ENCODE data around the gene SFT2D1. TPM values are rescaled to one million over a fixed set of nuclear protein-coding genes. Genes with fewer than 3 reads are reported as not detected.

SFT2D1 gene
- total and polyA plus RNA-seq, 9 of the 15 experiments (the other 6 are each of a cell fraction or from before 2014, with no cell fraction given), result 54.4 to 140 (median 74.6) TPM

DNA sequence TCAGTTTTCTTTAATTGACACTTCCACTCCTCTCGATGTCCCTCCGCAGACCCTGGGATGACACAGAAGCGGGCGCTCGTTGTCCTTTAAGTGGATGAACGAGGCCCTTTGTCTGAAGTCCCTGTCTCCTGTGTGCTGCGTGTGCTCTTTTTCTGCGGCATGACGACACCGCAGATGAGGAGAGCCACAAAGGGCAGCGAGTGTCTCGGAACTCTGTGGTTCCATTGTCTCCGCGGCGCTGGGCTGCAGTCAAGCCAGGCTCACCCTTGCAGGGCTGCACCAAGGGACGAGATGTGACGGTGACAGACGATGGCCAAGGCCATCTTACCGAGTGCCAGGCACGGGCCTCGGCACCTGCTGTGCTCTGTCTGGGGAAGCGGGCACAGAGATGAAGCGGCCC lies 44.7 kb downstream of the SFT2D1 start:
- H3K4me1 ChIP-seq (replicated peaks in 1 of 2; ENCODE audit: control insufficient read depth in 2 of 2, insufficient read depth in 2 of 2, low read length in 2 of 2), result 0 out of 5 replicates have a peak, but pooled peaks cover 0 to under 1% of the 10 kb centered on the region in 2 experiments
- no peak for FAIRE-seq
- no peak overlapping the region for H3K4me2 ChIP-seq (ENCODE audit: insufficient read depth, low read length)
- no peaks in the 10 kb centered on the region for H3K79me2 ChIP-seq (ENCODE audit: control insufficient read depth, insufficient read depth, low read length)
- H2AFZ ChIP-seq (ENCODE audit: low read depth, low read length), result no peak overlapping the region
- no peak overlapping the region for H3K9ac ChIP-seq (ENCODE audit: insufficient read depth in 1 of 2, low read depth in 2 of 2, low read length in 2 of 2)
- POLR2A ChIA-PET, result interaction anchor here (0.7 kb wide), 2 partner anchors 11 to 364 kb away, joined by 3 read pairs; no protein-coding TSS in a partner anchor
- CTCF ChIA-PET (ENCODE audit: low intra/inter-chr PET ratio), result no interaction called here
- H3K27me3 ChIP-seq (ENCODE audit: control insufficient read depth in 2 of 2, insufficient read depth in 2 of 2, low read length in 2 of 2), result peaks cover 42 to 65% of the 10 kb centered on the region in 2 experiments
- no peaks in the 10 kb centered on the region for H3K36me3 ChIP-seq (ENCODE audit: control insufficient read depth, insufficient read depth, low read length)
- no TSS peak for BruUV-seq (replicated peaks)
- no peak overlapping the region for H3K27ac ChIP-seq (ENCODE audit: extremely low read depth, low read depth, low read length)
- in situ Hi-C loops (cut with MboI), result no loop called here
- H3K9me3 ChIP-seq (replicated peaks; ENCODE audit: control insufficient read depth, insufficient read depth, low read depth, low read length), result no peaks in the 10 kb centered on the region
- DNase-seq (ENCODE audit: extremely low read depth in 1 of 4, low spot score in 3 of 4), result no peak
- intact Hi-C loops (cut with micrococcal nuclease), result no loop called here
- no peaks in the 10 kb centered on the region for H3K9me1 ChIP-seq (ENCODE audit: control insufficient read depth, insufficient read depth, low read length)
- H3K4me3 ChIP-seq, result no peak overlapping the region
- no peak for ATAC-seq
- WGBS (ENCODE audit: insufficient coverage, low coverage, missing lambda C conversion rate), result 13% methylated on average over 23 of the region's 23 CpGs
- H4K20me1 ChIP-seq (replicated peaks; ENCODE audit: control insufficient read depth, insufficient read depth, low read length), result no peaks in the 10 kb centered on the region
- TF ChIP-seq ZC3H8 (IDR thresholded peaks at IDR 0.05), result no peak
- TF ChIP-seq HNRNPH1 (optimal IDR thresholded peaks at IDR 0.05; ENCODE audit: low read depth, low read length), result no peak
- TF ChIP-seq ZNF518B (CRISPR knock-in tag; IDR thresholded peaks at IDR 0.05), result no peak
- TF ChIP-seq MCM7 (IDR thresholded peaks at IDR 0.05), result no peak
- TF ChIP-seq CBX3 (IDR thresholded peaks at IDR 0.05; ENCODE audit: borderline replicate concordance in 1 of 2, low read length in 2 of 2), result no peak
- no peak for TF ChIP-seq CSDE1 (IDR thresholded peaks at IDR 0.05)
- no peak for TF ChIP-seq E2F3 (CRISPR knock-in tag; IDR thresholded peaks at IDR 0.05)
- no peak for TF ChIP-seq SNRNP70 (optimal IDR thresholded peaks at IDR 0.05; ENCODE audit: low read depth, low read length)
- TF ChIP-seq ELF4 (CRISPR knock-in tag; IDR thresholded peaks at IDR 0.05), result no peak
- no peak for TF ChIP-seq ZNF232 (CRISPR knock-in tag; IDR thresholded peaks at IDR 0.05)
- TF ChIP-seq, protein P1, sequence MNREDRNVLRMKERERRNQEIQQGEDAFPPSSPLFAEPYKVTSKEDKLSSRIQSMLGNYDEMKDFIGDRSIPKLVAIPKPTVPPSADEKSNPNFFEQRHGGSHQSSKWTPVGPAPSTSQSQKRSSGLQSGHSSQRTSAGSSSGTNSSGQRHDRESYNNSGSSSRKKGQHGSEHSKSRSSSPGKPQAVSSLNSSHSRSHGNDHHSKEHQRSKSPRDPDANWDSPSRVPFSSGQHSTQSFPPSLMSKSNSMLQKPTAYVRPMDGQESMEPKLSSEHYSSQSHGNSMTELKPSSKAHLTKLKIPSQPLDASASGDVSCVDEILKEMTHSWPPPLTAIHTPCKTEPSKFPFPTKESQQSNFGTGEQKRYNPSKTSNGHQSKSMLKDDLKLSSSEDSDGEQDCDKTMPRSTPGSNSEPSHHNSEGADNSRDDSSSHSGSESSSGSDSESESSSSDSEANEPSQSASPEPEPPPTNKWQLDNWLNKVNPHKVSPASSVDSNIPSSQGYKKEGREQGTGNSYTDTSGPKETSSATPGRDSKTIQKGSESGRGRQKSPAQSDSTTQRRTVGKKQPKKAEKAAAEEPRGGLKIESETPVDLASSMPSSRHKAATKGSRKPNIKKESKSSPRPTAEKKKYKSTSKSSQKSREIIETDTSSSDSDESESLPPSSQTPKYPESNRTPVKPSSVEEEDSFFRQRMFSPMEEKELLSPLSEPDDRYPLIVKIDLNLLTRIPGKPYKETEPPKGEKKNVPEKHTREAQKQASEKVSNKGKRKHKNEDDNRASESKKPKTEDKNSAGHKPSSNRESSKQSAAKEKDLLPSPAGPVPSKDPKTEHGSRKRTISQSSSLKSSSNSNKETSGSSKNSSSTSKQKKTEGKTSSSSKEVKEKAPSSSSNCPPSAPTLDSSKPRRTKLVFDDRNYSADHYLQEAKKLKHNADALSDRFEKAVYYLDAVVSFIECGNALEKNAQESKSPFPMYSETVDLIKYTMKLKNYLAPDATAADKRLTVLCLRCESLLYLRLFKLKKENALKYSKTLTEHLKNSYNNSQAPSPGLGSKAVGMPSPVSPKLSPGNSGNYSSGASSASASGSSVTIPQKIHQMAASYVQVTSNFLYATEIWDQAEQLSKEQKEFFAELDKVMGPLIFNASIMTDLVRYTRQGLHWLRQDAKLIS (CRISPR knock-in tag; IDR thresholded peaks at IDR 0.05), result no peak
- TF ChIP-seq TEAD2 (tag; IDR thresholded peaks at IDR 0.05), result no peak
- TF ChIP-seq PHF20 (IDR thresholded peaks at IDR 0.05; ENCODE audit: partially characterized antibody), result no peak
- no peak for TF ChIP-seq BRD4 (IDR thresholded peaks at IDR 0.05)
- TF ChIP-seq HDAC2 (IDR thresholded peaks at IDR 0.05), result no peak
- no peak for TF ChIP-seq TGIF2 (CRISPR knock-in tag; IDR thresholded peaks at IDR 0.05)
- TF ChIP-seq ZNF584 (CRISPR knock-in tag; IDR thresholded peaks at IDR 0.05; ENCODE audit: low read depth), result no peak
